ENCODE measurements around the gene SCN4B.
A peak's percentile ranks its signal among the peaks of the same experiment; 100 is the strongest.

SCN4B gene

DNA sequence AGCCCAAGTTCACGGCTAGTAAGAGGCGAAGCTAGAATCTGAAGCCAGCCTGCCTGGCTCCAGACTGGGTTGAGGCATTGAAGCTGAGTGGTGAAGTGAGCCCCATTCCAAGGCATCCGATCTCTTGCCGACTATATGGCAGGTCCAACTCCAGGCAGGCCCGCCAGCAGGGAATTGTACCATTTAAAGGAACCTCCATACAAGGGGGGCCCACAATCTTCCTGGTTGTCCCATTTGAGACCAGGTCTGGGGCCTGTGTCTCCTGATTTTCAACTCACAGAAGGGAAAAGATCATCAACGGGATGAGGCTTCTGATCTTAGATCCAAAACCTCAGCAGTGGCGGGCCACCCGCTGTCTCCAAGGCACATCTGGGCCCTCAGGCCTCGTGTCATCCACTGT, 19.7 kb upstream of the SCN4B start:
- no peak for DNase-seq

DNA sequence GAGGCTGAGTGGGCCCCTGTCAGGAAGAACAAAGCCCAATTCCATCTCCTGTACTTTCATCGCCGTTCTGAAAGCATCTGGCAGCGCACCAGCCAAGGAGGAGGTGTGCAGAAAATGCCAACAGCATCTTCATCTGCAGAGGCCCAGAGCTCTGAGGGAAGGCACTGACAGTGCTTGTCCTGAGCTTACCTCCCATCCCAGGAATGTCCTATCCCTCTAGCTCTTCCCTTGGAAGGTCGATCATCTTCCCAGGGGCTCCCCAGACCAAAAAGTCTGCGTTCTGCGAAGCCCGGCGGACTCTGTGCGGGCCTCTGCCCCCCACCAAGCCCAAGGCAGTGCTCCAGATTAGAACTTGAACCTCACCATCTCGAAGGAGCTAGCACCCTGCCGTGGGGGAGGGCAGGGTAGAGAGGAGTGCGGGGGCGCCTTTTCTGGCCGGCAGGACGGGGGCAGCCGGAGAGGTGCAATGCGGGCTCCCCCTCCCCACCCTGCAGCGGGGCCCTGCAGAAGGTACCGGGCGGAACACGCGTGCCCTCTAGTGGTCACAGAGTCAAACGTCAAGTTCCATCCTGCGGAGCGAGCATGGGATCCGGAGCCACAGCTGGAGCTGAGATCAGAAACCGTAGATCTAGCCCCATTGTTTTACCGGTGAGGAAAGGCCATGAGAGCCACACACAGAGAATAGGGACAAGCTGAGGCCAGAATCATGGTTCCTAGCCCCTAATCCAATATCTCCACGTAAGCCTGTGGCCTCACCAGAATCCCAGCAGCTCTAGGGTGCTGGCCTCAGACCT, 18.8 kb upstream of the SCN4B start:
- DNase-seq: peak; percentile 60

DNA sequence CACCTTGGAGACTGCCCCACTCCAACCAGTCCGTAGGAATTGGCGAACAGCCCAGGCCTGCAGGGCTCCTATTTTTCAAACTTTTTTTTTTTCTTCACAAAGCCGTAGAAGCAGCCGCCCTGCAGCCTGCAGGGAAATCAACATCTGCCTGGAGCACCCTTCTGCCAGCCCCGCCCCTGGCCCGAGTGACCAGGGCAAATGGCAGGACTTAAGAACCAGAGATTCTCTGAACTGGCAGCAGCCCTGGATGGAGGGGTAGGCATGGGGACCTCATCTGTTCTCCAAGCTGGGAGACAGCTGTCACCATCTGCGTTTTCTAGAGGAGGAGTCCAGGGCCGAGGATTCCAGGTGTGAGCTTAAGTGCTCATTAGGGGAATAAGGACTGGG, 18.3 kb upstream of the SCN4B start:
- no peak for DNase-seq

DNA sequence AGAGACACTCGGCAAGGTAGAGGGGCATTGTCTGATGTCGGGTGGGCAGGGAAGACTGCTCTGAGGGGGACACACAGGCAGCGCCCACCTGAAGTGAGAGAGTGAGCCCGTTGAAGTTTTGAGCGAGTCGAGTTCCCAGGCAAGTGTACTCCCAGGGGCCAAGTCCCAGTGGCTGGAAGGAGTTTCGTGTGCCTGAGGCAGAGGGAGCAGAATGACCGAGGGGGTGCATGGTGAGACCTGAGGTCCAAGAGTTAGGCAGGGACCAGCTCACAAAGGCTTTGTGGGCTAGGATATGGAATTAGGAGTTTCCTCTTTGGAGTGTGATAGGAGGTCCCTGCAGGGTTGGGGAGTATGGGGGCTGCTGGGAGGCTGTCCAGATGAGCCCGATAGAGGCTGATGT, 17.6 kb upstream of the SCN4B start:
- DNase-seq: no peak

DNA sequence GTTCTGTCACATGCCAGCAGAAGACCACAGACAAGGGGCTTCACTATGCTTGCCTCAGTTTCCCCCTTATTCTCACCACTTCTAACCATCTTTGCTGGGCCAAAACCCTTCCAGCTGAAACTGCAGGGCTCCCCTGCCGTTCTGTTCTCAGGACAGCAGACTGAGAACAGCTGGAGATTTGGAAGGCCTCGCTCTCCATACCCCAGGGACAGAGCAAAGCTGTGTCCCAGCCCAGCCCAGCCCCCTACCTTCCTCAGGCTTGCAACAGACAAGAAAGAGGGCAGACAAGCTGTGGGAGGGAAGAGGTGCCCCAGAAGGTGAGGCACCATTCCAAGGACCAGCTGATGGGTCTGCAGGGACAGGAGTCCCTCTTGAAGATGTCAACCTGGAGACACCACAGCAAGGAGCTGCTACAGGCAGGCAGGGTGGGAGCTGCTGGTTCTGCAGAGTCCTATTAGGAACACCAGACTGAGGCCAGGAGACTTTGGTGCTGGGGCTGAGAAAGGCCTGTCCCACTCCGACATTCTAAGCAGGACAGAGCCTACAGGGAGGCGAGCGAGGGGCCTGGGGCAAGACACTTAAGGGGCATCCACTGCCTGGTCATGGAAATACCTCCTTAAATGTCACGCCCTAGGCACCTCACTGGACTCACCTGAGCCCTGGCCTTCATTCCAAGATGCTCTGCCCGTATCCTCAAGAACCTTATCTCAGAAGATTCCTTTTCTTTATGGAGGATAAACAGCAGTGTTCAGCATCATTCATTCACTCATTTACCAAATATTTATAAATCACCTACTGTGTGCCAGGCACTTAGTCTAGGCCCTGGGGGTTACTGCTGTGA, 16.9 kb upstream of the SCN4B start:
- no peak for DNase-seq

DNA sequence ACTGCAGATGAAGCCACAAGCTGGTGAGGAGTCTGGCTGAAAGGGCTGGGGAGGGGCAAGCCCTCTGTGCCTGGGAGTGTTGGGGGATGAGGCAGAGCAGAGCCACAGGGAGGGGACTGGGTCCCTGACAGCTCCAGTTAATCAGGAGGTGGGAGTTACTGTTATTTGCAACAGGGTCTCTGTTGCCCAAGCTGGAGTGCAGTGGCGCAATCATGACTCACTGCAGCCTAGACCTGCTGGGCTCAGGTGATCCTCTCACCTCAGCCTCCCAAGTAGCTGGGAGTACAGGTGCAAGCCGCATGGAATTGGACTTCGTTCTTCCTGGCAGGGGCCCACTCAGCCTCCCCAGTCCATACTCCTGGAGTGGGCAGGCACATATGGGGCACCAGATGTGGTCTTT, 16.1 kb upstream of the SCN4B start:
- DNase-seq: no peak

DNA sequence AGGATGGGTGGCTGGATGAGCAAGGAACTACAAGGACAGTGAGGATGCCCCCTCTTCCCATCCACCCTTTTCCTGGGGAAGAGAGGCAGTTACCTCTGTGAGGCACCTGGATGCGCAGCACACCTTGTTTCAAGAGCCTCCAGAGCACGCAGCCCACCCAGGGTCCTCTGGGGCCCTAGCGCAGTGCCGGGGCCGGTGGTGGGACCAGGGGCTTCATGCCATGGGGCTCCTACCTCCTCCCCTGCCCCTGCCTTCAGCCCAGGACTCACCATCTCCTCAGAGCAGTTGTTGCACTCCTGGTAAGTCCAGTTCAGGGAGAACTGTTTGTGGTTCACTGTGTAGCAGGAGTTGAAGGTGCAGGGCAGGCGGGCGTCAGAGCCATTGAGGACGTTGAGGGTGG, 15.7 kb upstream of the SCN4B start:
- DNase-seq: no peak

DNA sequence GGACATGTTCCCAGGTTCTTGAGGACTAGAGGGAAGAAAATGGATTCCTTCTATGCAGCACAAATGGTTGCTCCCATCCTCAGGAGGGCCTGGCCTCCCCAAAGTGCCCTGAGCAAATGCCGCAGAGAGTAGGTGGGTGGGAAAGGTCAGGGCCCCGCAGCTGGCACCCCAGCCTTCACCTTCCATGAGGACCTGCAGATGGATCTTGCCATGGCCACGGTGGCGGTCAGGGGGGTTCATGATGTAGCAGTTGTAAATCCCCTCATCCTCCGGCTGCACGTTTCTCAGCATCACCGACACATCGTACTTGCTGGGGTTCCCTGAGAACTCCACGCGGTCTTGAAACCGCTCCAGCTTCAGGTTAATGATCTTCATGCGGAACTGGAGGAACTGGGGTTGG, 15.3 kb upstream of the SCN4B start:
- no peak for DNase-seq

DNA sequence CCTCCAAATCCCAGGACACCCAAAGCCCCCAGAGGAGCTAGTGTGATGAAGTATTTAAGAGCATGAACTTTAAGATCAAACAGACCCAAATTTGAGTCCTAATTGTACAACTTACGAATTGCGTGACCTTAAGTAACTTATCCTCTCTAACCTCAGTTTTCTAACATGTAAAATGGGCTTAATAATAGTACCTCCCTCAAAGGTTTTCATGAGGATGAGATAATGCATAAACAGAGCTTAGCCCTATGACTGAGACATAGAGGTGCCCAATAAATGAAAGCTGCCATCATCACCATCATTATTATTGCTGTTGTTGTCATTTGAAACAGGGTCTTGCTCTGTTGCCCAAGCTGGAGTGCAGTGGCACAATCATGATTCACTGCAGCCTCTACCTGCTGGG, 14.6 kb upstream of the SCN4B start:
- DNase-seq: no peak

DNA sequence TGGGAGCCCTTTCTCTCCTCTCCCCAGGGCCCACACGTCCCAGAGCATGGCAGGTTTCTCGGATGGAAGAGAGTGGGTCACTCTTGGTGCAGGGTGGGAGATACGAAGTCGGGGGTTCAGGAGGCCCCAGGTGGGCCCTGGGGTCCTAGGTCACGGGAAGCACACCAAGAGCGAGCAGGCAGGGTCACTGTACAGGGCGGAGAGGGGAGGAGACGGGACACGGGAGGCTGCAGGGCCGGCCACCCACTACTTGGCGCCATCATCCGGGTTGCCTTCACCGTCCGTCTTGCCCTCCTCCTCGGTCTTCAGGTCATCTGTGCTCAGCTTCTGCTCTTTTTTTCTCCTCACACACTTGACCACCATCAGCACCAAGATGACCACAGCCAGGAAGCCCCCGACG, 14.0 kb upstream of the SCN4B start:
- DNase-seq: no peak

DNA sequence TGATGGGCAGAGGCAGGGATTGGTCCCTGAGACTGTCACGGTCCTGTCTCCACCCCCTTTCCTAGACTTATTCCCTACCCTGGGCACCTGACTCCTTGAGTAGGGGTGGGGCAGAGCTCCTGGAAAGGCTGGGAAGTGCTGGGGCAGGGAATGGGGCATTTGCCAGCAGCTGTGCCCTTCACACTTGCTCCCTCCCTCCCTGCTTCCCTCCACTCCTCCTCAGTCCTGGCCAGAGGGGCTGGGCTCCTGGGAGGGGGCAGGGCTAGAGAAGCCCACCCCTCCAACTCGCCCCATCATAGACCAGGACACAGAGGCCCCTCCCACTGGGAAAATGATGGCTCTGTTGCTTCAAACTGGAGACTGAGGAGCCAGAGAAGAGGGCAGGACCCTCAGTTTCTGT, 12.3 kb upstream of the SCN4B start:
- no peak for DNase-seq

DNA sequence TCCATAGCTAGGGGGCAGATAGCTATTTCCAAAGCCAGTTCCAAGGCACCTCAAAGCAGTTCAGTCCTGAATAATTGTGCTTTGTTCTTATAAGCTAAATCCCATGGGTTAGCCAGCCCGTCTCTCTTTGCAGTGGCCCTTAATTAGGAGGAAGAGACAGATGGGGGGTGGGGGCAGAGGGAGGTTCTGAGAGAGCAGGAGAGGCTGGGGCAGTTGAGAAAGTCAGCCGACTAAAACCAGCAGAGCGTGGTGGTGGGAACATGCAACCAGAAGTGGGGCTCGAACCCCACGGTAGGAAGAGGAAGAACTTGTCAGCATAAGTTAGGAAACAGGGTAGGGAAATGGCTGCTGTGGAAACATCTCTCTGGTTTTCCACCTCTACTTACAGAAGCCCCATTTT, 10.9 kb upstream of the SCN4B start:
- DNase-seq: no peak

DNA sequence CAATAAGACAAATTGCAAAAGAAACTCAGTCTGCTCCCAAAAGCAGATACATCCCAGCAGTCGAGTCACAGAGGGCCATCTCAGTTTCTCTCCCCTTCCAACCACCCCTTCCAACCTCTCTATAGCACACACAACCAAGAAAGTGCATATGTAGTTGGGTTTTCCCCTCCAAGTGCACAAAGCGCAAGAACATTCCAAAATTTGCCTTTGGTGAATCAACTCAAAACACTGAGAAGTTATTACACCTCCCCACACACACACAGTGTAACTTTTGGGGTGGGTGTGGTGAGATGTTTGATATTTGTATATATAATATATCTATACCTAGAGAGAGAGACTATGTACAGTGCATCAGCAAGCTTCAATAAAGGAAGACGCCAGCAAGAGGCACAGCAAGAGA, 10.2 kb upstream of the SCN4B start:
- DNase-seq: no peak

DNA sequence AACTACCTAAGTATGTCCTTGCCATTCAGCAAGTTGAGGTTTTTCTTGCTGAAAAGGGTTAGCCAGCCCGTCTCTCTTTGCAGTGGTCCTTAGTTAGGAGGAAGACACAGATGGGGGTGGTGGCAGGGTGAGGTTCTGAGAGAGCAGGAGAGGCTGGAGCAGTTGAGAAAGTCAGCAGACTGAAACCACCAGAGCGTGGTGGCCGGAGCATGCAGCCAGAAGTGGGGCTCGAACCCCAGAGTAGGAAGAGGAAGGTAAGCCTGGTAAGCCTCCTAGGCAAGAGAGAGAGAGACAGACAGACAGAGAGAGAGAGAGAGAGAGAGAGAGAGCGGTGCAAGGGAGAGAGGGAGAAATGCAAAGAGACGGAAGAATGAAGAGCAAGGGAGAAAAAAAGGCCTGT, 9.2 kb upstream of the SCN4B start:
- no peak for DNase-seq

DNA sequence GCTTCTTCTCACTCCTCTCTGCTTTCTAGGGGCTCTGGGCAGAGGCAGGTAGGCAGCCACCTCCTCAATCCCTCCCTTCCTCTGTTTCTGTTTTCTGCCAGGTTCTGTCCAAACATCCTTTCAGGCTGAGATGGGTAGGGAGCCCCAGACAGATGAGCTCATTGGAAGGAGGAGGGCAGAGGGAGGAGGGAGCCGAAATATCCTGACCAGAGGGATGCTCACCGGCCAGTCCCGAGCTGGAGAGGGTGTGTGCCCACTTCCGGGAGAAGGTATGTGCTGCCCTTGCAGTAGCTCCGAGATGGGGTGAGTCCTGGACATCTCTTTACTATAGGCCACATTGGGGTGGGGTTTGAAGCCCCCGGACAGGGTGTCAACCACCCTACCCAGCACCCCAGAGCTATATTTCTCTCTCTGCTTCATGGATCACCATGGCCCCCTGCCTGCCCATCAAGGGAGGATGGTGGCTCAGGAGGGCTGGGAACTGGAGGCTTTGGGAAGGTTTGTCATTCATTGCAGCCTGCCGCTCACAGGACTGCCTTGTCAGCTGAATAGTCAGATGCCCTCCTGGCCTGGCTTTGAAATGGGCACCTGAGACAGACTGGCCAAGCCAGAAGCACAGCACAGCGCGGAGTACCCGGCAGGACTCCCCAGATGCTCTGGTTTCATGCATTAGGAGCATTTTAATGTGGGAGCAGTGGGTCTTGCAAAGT, 4.7 kb upstream of the SCN4B start:
- DNase-seq: no peak

DNA sequence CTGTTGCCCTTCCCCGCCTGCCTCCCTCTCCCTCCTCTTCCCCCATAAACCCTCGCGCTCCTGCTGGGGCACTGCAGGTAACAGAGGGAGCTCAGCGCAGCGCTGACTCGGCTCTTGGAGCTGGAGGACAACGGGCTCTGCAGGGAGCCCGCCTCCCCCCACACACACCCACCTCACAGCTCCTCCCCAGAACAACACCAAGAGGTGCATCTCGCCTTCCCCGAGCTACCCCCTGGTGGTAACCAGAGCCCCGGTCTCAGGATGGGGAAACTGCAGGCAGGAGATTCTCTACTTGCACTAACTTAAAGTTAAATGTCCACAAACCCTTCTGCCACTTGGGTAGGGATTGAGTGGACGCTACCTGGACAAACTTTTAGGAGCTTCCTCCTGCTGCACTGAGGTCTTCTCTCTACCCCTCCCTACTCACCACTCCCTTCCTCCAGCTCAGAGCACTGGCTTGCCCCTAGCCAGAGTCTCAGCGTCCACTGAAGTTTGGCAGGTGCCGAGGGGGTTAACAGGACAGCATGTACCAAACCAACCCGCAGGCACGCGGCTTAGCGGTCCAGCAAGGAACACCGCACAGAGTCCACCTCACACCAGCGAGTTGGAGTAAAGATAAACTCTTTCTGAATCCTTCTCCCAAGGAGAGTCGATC, 4.0 kb upstream of the SCN4B start:
- no peak for DNase-seq

DNA sequence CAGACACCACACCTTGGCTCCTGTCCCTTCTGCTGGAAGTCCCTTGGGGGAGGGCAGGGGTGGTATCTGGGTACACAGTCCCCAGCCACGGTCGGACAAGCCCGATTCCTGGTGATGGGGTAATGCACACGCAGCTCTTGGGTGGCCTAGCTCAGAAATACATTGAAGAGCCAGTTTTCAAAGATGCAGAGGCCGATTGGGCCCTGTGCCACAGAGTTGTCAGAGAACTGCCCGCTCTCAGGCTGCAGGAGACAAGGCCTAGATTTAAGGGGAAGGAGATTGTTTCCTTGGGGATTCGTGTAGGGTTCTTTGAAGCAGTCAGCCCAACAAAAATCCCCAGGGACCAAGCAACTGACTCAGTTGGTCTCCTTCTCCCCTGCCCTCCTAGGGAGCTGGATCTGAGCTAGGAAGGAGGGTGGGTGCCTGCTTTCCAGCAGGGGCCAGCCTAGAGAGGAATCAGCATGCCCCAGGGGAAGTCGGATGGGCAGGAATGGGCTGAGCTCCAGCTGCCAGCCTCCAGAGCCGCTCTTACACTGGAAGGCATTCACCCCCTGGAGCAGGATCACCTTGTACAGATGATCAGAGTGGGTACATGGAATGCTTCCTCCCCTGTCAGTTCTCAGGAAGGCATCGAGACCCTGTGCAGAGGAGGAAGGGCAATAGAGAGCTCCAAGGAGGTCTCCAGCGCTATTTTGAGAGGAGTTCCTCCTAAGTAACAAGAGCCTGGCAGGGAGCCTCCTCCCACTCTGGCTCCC, 3.3 kb upstream of the SCN4B start:
- DNase-seq: no peak

DNA sequence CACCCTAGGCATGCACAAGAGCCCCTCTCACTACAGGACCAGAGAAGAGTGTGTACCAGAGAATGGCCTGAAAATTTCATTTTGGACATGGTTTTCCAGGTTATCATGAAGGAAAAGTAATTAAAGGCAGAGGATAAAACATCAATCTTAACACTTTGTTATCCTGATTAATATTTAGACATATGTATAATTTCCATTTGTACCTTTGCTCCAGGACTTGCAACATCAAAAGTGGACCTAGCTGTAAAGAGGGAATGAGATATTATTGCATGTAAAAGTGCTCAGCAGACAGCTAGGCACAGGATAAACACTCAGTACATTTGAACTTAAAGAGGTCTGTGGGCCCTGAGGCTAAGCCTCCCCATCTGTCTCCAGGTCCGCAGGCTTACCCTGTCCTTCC, 2.0 kb upstream of the SCN4B start:
- DNase-seq: no peak

DNA sequence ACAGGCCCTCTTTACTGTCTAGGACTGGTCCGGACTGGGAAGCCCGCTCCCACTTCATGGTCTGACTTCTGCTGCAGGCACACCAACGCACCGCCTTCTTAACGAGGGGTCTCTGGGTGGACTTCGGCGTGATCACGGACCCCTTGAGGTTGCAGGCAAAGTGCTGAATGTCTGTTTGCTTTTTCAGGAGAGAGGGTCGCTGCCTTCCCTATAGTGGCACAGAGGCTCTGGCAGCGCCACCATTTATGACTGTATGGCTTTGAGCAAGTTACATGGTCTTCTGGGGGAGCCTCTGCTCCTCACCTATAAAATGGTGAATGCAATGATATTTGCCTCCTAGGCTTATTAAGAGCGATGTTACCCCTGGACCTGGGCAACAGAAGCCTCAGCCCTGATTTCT, 1.4 kb upstream of the SCN4B start:
- no peak for DNase-seq

DNA sequence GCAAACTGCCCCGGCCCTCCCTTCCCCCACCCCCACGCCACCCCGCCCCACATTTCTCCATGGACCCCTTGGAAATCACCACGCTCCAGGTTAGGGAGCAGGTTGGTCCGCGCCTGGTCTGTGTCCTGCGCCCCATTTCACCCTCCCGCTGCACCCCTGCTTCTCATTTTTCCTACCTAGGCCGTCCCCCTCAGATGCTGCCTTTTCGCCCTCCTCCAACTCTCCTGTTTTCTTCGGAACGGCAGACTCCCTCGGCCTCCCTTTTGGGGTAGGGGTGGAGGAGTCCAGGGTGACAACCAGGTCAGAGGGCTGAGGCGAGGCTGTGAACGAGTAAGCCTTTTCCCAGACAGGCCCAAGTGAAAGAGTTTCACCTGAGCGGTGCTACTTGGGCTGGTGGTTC, 893 bp upstream of the SCN4B start:
- no peak for DNase-seq

DNA sequence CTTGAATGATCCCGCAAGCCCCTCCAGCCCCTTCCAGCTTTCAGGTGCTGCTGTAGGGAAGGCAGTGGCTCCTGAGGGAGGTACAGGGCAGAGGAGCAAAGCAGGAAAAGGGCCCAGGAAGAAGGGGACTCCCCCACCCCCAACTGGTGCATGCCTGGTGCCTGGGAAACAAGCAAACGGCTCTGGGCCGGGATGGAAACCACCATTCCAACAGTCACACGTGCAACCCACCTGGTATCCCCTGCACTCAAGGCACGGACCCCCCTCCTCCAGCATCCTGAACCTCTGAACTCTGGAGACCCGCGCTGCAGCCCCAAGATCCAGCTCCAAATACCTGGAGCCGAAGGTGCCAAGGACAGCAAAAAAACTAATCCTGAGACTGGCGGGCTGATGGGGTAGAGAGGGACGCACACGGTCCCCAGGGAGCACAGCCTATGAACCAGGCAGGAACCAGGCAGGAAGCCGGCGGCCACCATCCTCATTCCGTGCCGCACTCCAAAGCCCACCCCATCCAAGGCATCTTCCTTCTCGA, 537 bp downstream of the SCN4B start:
- no peak for DNase-seq

DNA sequence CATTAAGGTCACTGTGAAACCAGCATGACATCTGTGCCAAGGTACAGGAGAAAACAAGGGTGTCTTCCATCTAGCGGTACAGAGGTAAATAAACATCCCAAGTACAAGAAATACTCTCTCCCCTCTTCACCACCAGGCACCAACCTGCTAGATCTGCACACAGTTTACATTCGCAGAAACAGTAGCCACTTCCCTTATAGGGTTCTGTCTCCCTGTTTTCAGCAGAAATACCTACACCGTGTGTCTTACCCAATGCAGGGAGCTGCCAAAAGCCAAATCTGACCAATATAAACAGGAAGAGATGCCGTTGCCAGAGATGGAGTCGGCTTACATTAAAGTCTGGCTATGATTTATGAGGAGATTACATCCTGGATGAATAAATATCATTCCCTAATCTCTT, 1.2 kb downstream of the SCN4B start:
- DNase-seq: no peak
